ENCODE measurements around the gene KCNJ2.

- TF ChIP-seq CEBPB (IDR thresholded peaks at IDR 0.05) (no peak), TCF12 (IDR thresholded peaks at IDR 0.05; ENCODE audit: low read depth) (no peak), CREB1 (IDR thresholded peaks at IDR 0.05; ENCODE audit: low read depth) (no peak), NFIC (IDR thresholded peaks at IDR 0.05) (no peak), TEAD4 (IDR thresholded peaks at IDR 0.05) (no peak)
- TF ChIP-seq, protein P1, sequence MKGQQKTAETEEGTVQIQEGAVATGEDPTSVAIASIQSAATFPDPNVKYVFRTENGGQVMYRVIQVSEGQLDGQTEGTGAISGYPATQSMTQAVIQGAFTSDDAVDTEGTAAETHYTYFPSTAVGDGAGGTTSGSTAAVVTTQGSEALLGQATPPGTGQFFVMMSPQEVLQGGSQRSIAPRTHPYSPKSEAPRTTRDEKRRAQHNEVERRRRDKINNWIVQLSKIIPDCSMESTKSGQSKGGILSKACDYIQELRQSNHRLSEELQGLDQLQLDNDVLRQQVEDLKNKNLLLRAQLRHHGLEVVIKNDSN (IDR thresholded peaks at IDR 0.05), result no peak
- TF ChIP-seq, protein P2, sequence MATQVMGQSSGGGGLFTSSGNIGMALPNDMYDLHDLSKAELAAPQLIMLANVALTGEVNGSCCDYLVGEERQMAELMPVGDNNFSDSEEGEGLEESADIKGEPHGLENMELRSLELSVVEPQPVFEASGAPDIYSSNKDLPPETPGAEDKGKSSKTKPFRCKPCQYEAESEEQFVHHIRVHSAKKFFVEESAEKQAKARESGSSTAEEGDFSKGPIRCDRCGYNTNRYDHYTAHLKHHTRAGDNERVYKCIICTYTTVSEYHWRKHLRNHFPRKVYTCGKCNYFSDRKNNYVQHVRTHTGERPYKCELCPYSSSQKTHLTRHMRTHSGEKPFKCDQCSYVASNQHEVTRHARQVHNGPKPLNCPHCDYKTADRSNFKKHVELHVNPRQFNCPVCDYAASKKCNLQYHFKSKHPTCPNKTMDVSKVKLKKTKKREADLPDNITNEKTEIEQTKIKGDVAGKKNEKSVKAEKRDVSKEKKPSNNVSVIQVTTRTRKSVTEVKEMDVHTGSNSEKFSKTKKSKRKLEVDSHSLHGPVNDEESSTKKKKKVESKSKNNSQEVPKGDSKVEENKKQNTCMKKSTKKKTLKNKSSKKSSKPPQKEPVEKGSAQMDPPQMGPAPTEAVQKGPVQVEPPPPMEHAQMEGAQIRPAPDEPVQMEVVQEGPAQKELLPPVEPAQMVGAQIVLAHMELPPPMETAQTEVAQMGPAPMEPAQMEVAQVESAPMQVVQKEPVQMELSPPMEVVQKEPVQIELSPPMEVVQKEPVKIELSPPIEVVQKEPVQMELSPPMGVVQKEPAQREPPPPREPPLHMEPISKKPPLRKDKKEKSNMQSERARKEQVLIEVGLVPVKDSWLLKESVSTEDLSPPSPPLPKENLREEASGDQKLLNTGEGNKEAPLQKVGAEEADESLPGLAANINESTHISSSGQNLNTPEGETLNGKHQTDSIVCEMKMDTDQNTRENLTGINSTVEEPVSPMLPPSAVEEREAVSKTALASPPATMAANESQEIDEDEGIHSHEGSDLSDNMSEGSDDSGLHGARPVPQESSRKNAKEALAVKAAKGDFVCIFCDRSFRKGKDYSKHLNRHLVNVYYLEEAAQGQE (IDR thresholded peaks at IDR 0.05; ENCODE audit: low read depth), result no peak
These were observed 39.7 kb downstream of the KCNJ2 start for GRCh38 chr17:70208825-70209555.
